ENCODE results near the gene POC1A.
"Not testable (repeated sequence)": the region's sequence is repeated elsewhere in the genome, so short reads cannot be mapped to it uniquely, and the experiment has no call there.

The POC1A gene

DNA sequence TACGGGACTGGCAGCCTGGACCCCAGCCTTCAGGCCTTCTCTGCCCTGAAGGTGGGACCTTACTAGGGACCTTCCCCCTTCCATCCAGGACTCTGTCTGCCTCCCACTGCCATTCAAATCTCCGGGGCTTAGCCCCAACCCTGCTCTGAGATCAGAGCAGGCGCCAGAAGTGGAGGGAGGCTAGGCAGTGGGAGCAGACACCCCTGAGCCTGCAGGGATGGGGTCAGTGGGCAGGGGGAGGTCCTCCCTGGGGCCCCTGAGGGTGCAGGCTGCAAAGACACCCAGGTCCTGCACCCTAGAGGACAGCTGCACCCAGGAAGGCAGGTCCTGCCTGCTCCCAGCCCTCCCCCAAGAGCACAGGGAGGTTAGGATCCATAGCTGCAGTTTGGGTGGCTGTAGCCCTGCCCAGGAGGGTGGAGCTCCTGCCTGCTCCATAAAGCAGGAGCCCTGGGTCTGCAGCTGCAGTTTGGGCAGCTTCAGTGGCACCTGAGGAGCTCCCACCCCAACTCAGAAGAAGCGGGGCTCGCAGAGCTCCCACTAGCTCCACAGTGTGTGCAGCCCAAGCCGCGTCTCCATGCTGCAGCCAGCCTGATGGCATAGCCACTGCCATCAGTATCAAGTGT, 8.1 kb upstream of the POC1A start:
- TF ChIP-seq, protein P1, sequence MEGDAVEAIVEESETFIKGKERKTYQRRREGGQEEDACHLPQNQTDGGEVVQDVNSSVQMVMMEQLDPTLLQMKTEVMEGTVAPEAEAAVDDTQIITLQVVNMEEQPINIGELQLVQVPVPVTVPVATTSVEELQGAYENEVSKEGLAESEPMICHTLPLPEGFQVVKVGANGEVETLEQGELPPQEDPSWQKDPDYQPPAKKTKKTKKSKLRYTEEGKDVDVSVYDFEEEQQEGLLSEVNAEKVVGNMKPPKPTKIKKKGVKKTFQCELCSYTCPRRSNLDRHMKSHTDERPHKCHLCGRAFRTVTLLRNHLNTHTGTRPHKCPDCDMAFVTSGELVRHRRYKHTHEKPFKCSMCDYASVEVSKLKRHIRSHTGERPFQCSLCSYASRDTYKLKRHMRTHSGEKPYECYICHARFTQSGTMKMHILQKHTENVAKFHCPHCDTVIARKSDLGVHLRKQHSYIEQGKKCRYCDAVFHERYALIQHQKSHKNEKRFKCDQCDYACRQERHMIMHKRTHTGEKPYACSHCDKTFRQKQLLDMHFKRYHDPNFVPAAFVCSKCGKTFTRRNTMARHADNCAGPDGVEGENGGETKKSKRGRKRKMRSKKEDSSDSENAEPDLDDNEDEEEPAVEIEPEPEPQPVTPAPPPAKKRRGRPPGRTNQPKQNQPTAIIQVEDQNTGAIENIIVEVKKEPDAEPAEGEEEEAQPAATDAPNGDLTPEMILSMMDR (conservative IDR thresholded peaks at IDR 0.05; ENCODE audit: low read depth): no peak
- H3K27ac ChIP-seq: no peak overlapping the region
- ChIA-PET POLR2A (ENCODE audit: low non-redundant PET) (no interaction called here), CTCF (interaction anchor here (0.5 kb wide), 1 partner anchor 804 kb away, joined by 5 read pairs; no protein-coding TSS in a partner anchor)
- no peak for DNase-seq (ENCODE audit: low spot score)

DNA sequence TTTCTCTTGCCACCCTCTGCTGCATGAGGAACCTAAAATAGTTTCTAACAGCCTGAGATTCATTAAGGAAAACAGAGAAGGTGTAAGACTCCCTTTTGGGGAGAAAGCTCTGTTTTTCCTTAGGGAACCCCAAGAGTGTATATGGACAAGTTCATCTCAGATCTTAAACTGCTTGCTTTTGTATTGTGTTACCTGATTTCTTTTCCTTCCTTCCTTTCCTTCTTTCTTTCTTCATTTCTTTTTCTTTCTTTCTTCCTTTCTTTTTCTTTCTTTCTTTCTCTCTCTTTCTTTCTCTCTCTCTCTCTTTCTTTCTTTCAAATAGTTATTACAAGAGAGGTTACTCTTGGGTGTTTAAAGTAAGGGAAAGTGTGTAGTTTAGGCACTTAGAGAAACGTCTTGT, 5.3 kb upstream of the POC1A start:
- POLR2A ChIA-PET (ENCODE audit: low non-redundant PET): no interaction called here
- TF ChIP-seq, protein P1 (conservative IDR thresholded peaks at IDR 0.05; ENCODE audit: low read depth): no peak
- no peak overlapping the region for H3K27ac ChIP-seq
- no peak for DNase-seq (ENCODE audit: low spot score)
- CTCF ChIA-PET: interaction anchor here (0.6 kb wide), 1 partner anchor 19 kb away, joined by 3 read pairs; no protein-coding TSS in a partner anchor

GRCh38 chr3:52155912-52156311, 1.7 kb upstream of the POC1A start:
- POLR2A ChIA-PET (ENCODE audit: low non-redundant PET): no interaction called here
- CTCF ChIA-PET: no interaction called here
- DNase-seq (ENCODE audit: low spot score): no peak
- no peak overlapping the region for H3K27ac ChIP-seq
- TF ChIP-seq, protein P1 (conservative IDR thresholded peaks at IDR 0.05; ENCODE audit: low read depth): no peak

- H3K27ac ChIP-seq: peak overlapping the region; percentile 89
- TF ChIP-seq, protein P1 (conservative IDR thresholded peaks at IDR 0.05; ENCODE audit: low read depth): peak; percentile 24; the same call in 1 of the 2 replicates
- peak; percentile 44 for DNase-seq (ENCODE audit: low spot score)
- CTCF ChIA-PET: interaction anchor here (0.5 kb wide), 1 partner anchor 171 kb away, joined by 3 read pairs; no protein-coding TSS in a partner anchor
- POLR2A ChIA-PET (ENCODE audit: low non-redundant PET): interaction anchor here (0.6 to 0.9 kb wide), 2 partner anchors 125 to 180 kb away, joined by 3 to 4 read pairs; partner anchors contain the start of genes ABHD14B and WDR82
These were observed 680 bp downstream of the POC1A start for GRCh38 chr3:52153389-52154096.

DNA sequence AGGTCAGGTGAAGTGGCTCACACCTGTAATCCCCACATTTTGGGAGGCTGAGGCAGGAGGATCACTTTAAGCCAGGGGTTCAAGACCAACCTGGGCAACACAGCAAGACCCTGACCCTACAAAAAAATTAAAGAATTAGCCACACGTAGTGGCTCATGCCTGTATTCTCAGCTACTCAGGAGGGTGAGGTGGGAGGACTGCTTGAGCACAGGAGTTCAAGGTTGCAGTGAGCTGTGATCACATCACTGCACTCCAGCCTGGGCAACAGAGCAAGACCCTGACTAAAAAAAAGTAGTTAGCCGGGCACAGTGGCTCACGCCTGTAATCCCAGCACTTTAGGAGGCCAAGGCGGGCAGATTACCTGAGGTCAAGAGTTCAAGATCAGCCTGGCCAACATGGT, 2.2 kb downstream of the POC1A start:
- DNase-seq (ENCODE audit: low spot score); POLR2A ChIA-PET (ENCODE audit: low non-redundant PET): not testable (repeated sequence)
- CTCF ChIA-PET: interaction anchor here (0.6 kb wide), 1 partner anchor 15 kb away, joined by 7 read pairs; no protein-coding TSS in a partner anchor
- 0 out of 2 replicates have a peak overlapping the region, but pooled peaks have one; percentile 10 for H3K27ac ChIP-seq

- DNase-seq (ENCODE audit: low spot score): no peak
- ChIA-PET CTCF (interaction anchor here (0.6 kb wide), 1 partner anchor 129 kb away, joined by 4 read pairs; no protein-coding TSS in a partner anchor), POLR2A (ENCODE audit: low non-redundant PET) (no interaction called here)
- H3K27ac ChIP-seq: peak overlapping the region; percentile 21
- TF ChIP-seq, protein P1 (conservative IDR thresholded peaks at IDR 0.05; ENCODE audit: low read depth): no peak
These were observed 3.4 kb downstream of the POC1A start for GRCh38 chr3:52150860-52151259.

- POLR2A ChIA-PET (ENCODE audit: low non-redundant PET): no interaction called here
- CTCF ChIA-PET: interaction anchor here (0.6 kb wide), 1 partner anchor 130 kb away, joined by 4 read pairs; no protein-coding TSS in a partner anchor
- H3K27ac ChIP-seq: peak overlapping the region; percentile 21
- no peak for DNase-seq (ENCODE audit: low spot score)
- TF ChIP-seq, protein P1 (conservative IDR thresholded peaks at IDR 0.05; ENCODE audit: low read depth): no peak
These were observed 3.9 kb downstream of the POC1A start for GRCh38 chr3:52150357-52150756.
